ENCODE data around the gene AGMAT.

AGMAT gene

DNA sequence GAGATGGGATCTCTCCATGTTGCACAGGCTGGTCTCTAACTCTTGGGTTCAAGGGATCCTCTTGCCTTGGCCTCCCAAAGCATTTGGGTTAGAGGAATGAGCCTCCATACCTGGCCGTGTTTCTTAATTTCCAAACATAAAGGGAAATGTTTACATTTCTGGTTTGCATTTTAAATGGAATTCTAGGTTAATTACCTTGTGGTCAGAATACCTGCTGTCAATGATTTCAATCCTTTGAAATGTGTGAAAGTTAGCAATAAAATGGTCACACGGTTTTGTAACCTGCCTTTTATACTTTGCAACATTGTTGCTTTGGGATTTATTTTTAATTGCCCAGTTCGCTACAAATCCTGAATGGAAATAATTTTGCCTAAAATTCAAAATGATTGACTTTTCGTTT lies 26.3 kb downstream of the AGMAT start:
- no peak for DNase-seq

DNA sequence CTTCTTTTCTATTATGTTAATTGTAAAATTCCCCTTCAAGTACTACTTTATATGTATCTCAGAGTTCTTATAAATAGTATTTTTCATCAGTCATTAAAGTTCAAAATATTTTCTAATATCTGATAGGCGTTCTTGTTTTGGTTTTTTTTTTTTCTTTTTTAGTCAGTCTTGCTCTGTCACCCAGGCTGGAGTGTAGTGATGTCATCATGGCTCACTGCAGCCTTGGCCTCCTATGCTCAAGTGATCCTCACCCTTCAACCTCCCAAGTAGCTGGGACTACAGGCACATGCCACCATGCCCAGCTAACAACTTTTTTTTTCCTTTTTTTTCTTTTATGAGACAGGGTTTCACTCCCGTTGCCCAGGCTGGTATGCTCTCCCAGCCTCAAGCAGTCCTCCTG lies 27.3 kb downstream of the AGMAT start:
- DNase-seq: no peak

DNA sequence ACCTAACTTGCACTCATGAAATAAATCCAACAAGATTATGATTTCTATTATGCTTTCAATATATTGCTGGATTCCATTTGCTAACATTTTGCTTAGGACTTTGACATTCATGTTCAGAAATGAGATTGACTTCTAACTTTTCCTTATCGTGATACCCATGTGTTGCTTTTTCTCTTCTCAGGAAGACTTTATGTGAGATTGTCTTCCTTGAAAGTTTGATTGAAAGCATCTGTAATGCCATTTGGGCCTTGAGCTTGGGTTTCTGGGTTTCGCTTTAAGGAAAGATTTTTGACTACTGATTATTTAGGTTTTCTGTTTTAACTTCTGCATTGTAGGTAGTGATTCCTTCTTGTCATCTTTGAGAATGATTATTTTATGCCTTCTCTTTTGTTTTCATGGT lies 27.8 kb downstream of the AGMAT start:
- DNase-seq: no peak

DNA sequence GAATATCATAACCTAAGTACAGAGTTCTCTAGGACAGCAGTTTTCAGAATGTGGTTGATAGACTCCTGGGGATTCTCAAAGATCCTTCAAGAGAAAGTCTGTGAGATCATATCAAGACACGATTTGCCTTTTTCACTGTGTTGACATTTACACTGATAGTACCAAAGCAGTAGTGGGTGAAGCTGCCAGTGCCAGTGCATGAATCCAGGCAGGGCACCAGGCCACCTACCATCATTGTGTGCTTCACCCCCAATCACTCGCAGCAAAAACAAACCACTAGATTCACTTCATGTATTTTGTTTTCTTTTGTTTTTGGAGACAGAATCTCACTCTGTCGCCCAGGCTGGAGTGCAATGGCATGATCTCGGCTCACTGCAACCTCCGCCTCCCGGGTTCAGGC lies 34.3 kb downstream of the AGMAT start:
- no peak for DNase-seq

DNA sequence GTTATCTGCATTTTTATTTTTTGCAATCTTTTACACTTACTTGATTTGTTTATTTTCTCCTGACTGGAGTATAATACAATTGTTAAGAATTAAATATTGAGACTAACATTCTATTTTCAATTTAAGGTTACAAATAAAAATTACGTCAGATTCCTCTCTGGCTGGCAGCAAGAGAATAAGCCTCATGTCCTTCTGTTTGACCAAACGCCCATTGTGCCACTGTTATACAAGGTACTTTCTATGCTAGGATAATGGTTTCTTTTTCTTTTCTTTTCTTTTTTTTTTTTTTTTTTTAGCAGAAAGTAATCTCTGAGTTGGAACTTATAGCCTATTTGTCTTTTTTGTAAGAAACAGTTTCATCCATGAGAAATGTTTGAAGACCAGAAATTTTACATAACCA lies 38.2 kb downstream of the AGMAT start:
- DNase-seq: no peak

DNA sequence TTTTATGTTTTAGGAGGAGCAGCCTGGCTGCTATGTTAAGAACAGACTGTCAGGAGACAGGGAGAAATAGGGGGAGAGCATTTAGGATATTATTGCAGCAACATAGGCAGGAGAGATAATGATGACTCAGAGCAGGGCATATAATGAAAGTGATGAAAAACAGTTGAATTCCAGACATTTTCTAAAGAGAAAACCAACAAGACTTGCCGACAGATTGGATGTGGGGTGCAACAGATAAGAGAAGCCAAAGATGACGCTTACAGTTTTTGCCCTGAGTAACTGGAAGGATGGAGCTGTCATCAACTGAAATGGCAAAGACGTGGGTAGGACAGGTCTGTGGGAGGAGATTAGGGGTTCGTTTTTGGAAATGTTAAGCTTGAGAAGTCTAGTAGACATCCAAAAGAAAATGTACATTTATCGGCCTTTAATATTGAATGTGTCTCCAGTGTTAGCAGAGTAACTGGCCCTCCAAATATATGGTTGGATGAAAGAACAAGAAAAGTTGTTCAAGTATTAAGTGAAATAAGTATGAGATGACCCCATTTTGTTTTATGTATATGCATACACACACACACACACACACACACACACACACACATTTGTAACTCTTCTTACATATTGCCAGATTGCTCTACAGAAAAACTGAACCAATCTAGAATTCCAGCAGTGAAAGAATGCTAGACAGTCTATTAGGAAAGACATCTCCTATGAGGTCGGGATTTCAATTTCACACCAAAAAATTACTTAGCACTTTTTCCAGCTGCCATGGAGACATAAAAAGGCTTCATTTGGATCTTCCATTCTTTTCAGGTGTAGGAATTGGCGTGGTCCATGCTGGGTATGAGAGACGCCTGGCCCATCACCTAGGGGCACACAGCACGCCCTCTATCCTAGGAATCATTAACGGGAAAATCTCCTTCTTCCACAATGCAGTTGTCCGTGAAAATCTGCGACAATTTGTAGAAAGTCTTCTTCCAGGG lies 41.0 kb downstream of the AGMAT start:
- no peak for DNase-seq

DNA sequence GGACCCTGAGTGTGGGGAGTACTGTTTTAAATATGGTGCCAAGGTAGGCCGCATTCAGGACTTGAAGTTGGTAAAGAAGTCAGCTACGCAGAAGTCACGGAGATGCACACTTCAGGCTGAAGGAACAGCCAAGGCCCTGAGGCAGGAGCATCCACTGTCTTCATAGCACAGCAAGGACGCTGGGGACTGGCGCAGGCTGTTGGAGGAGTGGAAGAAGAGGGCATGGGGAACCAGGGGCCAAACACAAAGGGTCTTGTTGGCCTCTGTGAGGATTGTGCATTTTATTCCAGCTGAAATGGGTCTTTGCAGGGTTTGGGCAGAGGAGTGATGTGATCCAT lies 41.6 kb downstream of the AGMAT start:
- no peak for DNase-seq

DNA sequence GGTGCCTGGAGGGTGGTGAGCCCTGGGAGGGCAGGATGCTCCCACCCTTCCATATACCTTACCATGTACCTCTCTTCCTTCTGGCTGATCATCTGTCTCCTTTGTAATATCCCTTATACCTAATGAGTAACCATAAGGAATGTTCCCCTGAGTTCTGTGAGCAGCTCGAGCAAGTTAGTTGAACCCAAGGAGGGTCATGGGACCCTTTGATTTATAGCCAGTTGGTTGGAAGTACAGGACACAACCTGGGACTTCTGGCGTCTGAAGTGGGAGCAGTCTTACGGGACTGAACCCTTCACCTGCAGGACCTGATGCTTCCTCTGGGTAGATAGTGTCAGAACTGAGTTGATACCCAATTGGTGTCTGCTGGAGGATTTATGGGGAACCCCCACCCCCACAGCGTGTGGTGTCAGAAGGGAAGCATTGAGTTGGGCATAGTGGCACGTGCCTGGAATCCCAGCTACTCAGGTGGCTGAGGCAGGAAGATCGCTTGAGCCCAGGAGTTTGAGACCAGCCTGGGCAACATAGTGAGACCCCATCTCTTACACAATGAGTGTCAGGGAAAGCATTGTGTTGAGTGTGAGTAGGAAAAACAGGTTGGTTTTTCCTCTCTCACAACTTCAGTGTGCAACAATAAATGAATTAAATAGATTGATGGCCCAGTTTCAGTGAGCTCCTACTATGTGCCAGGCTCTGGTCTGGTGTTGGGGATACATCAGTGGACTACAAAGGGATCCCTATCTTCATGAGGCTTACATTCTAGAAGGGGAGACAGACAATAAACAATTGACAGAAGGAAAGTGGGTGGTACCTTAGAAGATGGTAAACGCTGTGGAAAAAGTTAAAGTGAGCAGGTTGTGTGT lies 42.2 kb downstream of the AGMAT start:
- DNase-seq: no peak

DNA sequence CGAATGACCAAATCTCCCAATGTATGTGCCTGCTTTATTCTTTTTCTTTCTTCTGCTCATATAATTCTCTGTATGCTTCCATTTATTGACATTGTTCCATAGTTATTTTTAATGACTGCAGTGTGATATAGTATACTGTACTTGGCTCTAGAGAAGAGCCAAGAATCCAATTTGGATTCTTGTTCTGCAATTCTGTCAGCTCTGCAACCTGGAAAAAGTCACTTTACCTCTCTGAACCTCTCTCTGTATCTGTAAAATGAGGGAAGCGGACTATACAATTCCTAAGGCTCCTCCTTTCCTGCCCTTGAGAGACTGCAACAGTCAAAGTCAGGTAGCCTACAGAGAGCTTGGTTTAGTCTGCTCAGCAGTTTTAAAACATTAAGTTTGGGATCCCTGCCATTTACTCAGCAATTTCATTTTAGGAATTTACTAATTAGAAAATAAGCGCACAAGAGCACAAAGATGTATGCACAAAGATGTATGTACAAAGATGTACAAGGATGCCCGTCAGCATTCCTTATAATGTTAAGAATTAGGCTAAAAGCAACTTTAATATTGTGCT lies 43.5 kb downstream of the AGMAT start:
- DNase-seq: no peak

DNA sequence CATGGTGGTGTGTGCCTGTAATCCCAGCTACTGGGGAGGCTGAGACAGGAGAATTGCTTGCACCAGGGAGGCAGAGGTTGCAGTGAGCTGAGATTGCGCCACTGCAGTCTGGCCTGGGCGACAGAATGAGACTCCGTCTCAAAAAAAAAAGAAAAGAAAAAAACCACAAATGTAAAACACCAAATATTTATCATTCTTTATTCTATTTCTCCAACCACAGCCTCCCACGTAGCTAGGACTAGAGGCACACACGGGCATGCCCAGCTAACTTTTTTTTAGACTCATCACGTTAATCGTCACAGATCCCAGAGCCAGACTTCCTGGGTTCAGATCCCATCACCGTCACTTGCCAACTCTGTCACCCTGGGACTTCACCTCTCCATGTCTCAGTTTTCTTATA lies 44.7 kb downstream of the AGMAT start:
- no peak for DNase-seq

DNA sequence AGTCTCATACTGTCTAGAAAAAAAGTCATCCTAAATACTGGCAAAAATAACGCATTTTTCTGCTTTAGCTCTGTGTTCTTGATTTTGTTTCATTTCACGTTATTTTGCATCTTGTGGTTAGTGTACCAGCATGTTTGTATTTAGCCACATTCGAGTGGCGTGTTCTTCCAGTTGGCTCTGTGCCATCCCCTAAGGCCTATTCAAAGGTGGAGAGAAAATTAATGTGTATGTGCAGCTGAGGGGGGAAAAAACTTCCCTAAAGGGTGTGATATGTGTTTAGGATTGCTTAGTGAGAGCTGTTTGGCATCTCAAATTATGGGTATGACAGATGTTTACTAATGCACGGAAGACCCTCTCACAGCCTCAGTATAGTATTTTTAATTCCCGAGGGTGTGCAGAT lies 46.1 kb downstream of the AGMAT start:
- no peak for DNase-seq

DNA sequence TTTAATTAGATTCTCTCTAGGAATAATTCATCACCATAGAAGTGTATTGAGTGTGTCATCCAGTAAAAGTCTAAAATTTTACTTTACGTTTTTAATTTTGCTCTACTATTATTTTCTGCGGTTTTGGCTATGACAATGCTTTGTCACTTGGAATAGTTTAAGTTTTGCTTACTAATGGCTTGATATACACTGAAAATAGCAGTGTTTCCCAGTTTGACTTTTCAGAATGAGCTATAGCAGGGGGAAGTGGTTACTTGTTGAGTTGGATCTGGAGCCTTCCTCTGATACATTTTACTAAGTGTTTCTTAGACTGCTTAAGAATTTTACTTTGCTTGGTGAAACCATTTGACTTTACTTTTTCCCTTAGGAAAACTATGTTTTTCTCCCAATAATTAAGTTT lies 53.2 kb downstream of the AGMAT start:
- no peak for DNase-seq

DNA sequence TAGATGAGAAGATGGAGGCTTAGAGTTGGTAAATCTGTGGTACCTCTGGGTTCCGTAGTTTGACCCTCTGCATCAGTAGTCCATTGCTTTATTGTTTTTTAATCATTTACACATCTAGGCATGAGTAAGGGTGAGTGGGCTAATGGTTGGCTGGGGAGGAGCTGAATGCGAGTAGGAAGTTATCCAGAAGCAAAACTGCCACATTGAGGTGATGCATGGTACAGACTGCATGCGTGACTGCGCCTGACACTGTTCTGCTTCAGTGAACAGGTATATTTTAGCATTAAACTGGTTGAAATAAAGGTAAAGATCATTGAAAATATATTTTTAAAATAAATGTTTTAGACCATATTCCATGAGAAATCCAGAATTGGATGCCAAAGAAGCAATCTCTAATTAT lies 53.8 kb downstream of the AGMAT start:
- DNase-seq: no peak

DNA sequence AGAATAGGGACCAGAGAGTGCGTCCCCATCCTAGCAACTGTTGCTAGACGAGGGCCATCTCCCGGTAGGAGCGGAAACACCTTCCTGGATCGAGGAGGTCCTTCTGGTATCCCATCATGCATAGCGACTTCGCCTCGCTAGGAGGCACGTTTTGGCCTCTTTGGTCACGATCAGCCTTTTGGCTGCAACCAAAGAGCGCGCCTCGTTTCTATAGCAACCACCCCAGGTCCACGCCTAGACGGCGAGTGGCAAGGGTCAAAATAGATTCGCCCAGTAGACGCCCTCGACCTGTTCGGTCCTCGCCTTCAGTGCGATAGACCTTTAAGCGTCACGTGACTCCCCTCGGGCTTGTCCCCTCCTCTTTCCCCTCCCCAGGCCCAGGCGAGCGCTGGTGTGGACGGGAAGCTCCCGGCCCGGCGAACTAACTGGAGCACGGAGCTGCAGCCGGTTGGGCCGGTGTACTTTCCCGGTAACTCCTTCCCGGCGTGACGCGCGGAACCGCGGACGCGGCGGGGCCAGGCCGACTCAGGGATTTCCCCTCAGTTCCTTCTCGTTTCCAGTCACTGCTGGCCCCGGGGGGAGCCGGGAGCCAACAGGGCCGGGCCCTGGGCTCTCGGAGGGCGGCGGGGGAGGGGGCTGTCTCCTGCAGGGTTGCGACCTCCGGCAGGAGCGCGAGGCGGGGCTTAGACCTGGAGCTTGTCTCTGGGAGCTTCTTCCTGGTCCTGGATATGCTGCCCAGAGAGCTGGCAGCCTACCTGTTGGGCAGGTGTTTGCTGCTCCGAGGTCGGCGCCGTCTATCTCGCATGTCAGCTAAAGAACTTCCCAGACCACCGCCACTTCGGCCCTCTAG lies 58.1 kb downstream of the AGMAT start, which contains the start of gene DNAJC16:
DNAJC16 (plus strand) TSS at position 359 of the 850 bp plus-strand sequence. CDS start 2,258 bp downstream, outside the sequence.
- DNase-seq: peak; percentile 100

DNA sequence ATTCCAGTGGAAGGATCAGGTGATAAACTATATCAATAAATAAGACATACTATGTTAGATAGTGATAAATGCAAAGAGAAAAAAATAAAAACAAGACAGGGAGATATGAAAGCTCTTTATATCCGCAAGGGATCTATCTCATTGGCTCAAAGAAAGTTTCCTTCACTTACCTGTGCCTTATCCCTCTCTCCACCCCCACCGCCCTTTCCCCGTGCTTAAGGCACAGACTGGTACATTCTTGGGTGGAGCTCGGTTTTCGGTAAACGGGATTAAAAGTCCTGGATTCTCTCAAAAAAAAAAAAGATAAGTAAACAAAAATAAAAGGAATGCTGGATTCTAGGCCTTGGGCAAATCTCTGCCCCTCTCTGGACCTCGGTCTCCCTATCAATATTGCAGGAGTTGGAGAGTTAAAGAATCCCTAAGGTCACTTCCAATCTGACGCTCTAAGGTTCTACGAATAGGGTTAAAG lies 58.8 kb downstream of the AGMAT start:
- no peak for DNase-seq

DNA sequence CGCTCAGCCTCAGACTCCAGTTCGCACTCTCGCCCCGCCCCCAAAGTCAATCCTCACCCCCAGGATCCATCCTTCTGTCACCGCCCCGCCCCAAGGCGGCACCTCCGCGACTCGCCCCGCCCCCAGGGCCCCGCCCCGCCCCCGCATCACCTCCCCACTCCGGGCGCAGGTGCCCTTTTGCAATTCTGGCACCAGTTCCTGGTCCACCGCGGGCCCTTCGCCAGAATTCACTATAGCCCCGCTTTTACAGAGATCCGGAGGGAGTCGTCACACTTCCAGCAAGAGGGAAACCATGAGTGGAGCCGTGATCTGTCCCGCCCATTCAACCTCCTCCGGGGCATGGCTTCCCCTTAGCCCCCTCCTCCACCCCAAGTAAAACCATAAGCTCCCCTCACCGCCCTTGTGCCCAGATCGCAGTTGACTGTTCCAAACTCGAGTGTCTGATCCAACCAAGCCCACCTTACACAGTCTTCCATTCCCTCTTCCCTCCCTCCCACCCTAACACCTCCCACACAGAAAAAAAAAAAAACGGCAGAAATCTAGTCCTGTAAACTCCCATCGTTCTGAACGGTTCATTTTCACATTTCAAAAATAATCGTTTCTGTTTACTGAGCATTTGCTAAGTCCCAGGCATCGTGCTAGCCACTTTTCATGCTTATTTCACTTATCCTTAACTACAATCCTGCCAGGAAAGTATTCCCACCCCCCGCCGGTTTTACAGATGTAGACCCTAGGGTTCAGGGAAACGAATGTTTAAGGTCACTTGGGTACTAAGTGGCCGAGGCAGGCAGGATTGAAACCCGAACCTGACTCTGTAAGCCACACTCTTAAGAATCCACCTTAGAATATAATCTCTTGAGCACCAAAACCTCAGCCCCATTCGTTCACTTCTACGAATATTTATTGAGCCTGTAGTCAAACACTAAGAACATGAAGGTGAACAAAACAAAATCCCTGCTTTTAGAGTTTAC lies 59.5 kb downstream of the AGMAT start:
- no peak for DNase-seq

DNA sequence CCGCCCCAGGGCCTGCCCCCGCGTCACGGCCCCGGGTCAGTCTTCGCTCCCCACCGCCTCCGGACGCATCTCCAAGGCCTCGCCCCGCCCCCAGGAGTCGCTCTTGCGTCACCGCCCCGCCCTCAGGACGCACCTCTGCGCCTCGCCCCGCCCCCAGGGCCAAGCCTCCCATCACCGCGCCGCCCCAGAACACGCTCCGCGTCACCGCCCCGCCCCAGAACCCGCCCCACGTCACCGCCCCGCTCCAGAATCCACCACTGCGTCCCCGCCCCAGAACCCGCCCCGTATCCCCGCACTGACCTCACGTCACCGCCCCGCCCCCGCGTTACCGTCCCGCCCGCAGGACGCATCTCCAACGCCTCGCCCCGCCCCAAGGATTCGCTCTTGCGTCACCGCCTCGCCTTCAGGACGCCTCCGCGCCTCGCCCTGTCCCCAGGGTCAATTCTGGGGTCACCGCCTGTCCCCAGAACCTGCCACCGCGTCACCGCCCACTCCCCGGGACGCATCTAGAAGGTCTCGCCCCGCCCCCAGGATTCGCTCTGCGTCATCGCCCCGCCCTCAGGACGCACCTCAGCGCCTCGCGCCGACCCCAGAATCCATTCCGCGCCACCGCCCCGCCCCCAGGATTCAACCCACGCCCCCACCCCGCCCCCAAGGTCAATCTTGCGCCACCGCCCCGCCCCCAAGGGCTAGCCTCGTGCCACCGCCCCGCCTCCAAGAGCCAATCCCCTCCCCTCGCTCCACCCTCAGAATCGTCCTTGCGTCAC lies 60.4 kb downstream of the AGMAT start:
- DNase-seq: peak; percentile 97

DNA sequence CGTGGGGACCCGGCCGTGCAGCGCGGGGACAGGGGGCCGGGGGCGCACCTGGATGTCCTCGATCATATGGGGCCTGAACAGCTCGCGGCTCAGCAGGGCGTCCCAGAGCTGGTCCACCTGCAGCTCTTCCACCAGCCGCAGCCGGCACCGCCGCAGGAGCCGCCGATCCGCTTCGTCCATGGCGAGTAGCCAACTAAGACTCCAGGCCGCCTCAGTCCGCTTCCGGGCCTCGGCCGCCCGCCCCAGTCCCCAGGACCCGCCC lies 60.9 kb downstream of the AGMAT start, which contains the start of gene CASP9:
CASP9 (minus strand) TSS at position 195 of the 262 bp plus-strand sequence; CDS start at position 180, 15 bp downstream.
- no peak for DNase-seq

DNA sequence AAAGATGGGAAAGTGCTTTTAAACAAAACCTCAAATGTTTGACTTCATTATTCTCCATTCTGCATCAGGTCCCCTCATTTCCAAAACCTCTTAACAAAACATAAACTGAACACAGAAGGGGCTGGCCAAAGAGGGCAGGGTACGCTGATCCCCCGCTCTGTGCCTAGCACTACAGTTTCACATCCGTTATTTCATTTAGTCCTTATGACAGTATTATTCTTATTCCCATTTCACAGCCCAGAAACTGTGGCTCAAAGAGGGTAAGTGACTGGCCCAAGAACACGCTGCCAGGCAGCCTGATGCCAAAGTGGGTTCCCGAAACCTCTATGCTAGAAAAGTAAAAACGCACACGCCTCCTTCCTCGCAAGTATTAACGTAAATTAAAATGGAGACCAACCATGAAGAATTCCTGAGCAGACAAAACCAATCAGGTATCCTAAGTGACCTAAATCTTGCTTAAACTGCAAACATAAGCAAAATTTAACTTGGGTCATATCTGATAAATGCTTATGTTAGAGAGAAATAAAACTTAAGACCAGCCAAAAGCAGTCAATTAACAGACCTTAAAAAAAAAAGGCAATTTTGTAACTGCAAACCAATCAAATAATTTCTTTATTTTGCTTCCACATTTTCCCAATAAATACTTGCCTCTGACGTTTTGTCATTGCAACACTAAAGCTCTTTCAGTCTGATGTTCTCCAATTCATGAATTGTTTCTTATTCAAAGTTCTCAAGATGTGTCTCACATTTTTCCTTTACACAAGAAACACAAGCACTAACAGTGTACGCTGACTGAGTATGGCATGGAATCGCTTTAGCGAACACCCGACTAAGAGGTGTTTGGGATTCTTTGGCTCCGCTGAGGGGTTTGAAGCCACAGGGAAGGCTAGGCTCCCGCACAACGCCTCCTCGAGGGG lies 61.5 kb downstream of the AGMAT start:
- peak; percentile 16 for DNase-seq
